ENCODE data around the gene TMEM87B.

Gene TMEM87B

DNA sequence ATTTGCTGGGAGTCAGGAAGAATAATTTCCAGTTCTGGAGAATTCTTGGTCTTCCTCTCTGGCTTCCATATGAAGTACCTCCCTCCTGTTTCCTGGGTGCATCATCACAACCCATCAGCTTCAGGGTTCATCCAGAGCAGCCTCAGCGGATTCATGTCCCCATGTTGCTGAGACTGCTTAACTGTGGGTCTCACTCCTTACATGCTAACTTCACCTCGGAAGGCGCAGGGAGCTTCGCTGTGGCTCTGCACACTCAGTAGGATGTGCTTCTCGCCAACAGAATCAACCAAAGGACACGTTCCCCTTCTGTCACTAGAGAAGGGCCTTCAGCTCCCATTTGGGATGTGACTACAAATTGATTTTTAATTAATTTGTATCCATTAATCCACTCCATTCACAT, 107.3 kb downstream of the TMEM87B start:
- DNase-seq (ENCODE audit: low read depth) = no peak
- in situ Hi-C loops (cut with HindIII; ENCODE audit: low sequenced_read_pairs) = no loop called here
- no peak overlapping the region for H3K4me3 ChIP-seq (ENCODE audit: low read depth, low read length)
- TF ChIP-seq, protein P1, sequence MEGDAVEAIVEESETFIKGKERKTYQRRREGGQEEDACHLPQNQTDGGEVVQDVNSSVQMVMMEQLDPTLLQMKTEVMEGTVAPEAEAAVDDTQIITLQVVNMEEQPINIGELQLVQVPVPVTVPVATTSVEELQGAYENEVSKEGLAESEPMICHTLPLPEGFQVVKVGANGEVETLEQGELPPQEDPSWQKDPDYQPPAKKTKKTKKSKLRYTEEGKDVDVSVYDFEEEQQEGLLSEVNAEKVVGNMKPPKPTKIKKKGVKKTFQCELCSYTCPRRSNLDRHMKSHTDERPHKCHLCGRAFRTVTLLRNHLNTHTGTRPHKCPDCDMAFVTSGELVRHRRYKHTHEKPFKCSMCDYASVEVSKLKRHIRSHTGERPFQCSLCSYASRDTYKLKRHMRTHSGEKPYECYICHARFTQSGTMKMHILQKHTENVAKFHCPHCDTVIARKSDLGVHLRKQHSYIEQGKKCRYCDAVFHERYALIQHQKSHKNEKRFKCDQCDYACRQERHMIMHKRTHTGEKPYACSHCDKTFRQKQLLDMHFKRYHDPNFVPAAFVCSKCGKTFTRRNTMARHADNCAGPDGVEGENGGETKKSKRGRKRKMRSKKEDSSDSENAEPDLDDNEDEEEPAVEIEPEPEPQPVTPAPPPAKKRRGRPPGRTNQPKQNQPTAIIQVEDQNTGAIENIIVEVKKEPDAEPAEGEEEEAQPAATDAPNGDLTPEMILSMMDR (IDR thresholded peaks at IDR 0.05; ENCODE audit: low read depth, low read length, missing control alignments) = no peak

DNA sequence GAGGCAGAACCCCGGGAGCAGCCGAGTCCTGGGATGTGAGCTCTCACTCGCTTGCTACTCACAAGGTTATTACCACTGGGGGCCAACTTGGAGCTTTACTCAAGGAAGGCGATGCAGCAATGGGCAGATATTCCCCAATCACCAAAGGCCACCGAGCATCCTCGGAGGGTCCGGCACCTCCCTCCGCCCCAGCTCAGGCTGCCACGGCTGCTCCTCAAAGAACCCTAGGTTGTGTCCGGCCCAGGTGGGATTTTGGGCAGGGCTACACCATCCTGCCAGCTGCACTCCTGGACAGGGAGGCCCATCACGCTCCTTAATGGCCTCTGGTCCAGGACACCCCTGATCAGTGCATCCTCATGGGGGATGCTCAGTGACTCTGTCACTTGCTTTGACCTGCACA, 107.9 kb downstream of the TMEM87B start:
- in situ Hi-C loops (cut with HindIII; ENCODE audit: low sequenced_read_pairs) = no loop called here
- no peak overlapping the region for H3K4me3 ChIP-seq (ENCODE audit: low read depth, low read length)
- TF ChIP-seq, protein P1 (IDR thresholded peaks at IDR 0.05; ENCODE audit: low read depth, low read length, missing control alignments) = no peak
- no peak for DNase-seq (ENCODE audit: low read depth)

DNA sequence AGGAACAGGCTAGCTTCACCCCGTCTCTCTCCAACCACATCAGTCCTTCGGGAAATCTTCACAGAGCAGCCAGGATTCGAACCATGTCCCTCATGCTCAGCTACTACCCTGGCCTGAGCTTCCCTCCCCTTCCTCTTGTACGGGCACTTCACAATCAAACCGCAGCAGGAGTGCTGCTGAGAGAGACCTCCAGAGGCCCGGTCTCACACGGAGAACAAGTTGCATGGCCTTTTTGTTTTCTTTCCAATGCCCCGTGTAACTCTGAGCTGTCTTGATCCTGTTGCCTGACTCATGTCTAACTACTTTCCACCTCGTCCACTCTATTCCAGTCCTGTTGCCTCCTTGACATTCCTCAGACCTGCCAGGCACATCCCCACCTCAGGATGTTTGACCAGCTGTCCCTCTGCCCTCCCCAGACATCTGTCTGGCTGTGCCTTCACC, 108.5 kb downstream of the TMEM87B start:
- DNase-seq (ENCODE audit: low read depth) = no peak
- no peak overlapping the region for H3K4me3 ChIP-seq (ENCODE audit: low read depth, low read length)
- in situ Hi-C loops (cut with HindIII; ENCODE audit: low sequenced_read_pairs) = no loop called here
- TF ChIP-seq, protein P1 (IDR thresholded peaks at IDR 0.05; ENCODE audit: low read depth, low read length, missing control alignments) = no peak

DNA sequence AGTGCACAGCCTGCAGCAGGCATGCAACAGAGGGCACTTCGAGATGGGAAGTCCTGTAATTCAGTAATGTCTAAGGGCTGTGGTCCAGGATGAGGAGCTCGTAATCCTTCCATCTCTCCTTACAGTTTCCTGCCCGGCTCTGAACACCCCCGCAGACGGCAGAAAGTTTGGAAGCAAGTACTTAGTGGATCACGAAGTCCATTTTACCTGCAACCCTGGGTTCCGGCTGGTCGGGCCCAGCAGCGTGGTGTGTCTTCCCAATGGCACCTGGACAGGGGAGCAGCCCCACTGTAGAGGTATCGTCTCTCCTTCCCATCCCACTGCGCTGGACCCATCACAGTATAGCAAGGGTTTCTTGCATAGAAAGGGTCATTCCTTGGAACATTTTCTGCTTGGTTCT, 109.8 kb downstream of the TMEM87B start:
- no peak overlapping the region for H3K4me3 ChIP-seq (ENCODE audit: low read depth, low read length)
- TF ChIP-seq, protein P1 (IDR thresholded peaks at IDR 0.05; ENCODE audit: low read depth, low read length, missing control alignments) = no peak
- no peak for DNase-seq (ENCODE audit: low read depth)
- in situ Hi-C loops (cut with HindIII; ENCODE audit: low sequenced_read_pairs) = no loop called here

DNA sequence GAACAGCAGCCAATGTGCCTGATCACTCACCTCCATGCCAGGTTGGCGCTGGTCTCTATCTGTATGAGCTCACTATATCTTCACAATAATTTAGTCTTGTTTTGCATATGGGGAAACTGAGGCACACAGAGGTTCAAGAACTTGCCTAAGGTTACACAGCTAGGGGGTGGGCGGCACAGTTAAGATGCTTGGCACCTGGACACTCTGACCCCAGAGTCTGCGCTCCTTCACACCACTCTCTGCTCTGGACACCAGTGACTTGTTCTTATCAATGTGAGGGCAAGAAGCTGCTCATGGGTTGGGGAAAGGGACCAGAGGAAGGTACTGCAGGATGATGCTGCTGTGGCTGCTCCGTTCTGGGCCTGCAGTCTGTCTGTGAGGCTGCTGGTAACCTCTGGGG, 110.2 kb downstream of the TMEM87B start:
- TF ChIP-seq, protein P1 (IDR thresholded peaks at IDR 0.05; ENCODE audit: low read depth, low read length, missing control alignments) = no peak
- DNase-seq (ENCODE audit: low read depth) = no peak
- in situ Hi-C loops (cut with HindIII; ENCODE audit: low sequenced_read_pairs) = no loop called here
- H3K4me3 ChIP-seq (ENCODE audit: low read depth, low read length) = no peak overlapping the region

DNA sequence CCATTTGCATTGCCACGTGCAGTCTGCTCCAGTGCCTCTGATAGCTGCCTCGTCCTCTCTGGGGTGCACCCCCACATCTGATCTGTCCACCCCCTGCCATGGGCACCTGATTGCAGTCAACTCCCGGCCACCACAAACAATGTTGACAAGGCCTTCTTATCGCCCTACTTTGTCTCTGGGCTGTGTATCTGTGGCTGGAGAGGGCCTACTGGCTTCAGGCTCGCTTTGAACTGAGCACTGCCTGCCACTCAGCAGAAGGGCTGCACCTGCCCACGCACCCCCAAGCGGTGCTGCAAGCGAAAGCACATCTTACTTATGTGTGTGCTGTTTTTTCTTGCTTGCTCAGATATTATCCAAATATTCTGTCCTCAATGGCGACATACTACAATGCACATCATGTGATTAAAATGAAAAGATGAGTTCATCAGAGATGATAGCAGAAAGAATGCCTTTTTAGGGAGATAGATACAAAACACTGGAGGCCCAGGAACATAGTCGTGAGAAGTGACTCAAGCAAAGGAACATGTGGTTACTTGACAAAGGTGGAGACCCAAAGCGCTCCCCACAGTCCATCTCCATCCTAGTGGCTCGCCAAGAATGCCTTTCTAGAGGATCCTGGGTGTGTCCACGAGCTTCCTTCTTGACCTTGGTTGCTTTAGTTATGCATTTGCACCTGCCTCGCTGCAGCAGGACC, 111.9 kb downstream of the TMEM87B start:
- no peak overlapping the region for H3K4me3 ChIP-seq (ENCODE audit: low read depth, low read length)
- in situ Hi-C loops (cut with HindIII; ENCODE audit: low sequenced_read_pairs) = no loop called here
- TF ChIP-seq, protein P1 (IDR thresholded peaks at IDR 0.05; ENCODE audit: low read depth, low read length, missing control alignments) = no peak
- DNase-seq (ENCODE audit: low read depth) = no peak

Measured in astrocyte of the cerebellum (primary cell).